ENCODE measurements around the gene SOHLH1.

The SOHLH1 gene

DNA sequence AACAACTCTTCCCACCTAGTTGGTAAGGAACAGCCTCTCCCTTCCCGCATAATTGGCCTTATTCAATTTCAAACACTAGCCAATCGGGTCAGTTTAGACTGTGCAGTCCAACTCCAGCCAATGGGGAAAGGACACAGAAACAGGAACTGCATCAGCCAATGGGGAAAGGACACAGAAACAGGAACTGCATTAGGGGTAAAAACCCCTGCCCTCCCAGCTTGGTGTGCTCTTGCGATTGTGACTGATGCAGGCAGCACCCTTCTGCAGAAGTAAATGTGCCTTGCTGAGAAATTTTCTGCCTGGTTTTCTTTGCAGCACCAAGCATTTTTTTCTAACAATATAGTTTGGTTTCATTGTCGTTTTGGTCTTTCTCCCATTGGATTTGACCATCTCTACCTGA, 51.4 kb downstream of the SOHLH1 start:
- no peak for DNase-seq
- Histone ChIP-seq H3K9me3 (ENCODE audit: severe bottlenecking) (peaks cover 36% of the 10 kb centered on the region), H3K27me3 (ENCODE audit: insufficient read depth, low read depth, severe bottlenecking) (no peaks in the 10 kb centered on the region), H3K4me3 (ENCODE audit: low read depth, low read length) (no peak overlapping the region), H3K27ac (no peak overlapping the region), H3K36me3 (no peaks in the 10 kb centered on the region)
- TF ChIP-seq, protein P1, sequence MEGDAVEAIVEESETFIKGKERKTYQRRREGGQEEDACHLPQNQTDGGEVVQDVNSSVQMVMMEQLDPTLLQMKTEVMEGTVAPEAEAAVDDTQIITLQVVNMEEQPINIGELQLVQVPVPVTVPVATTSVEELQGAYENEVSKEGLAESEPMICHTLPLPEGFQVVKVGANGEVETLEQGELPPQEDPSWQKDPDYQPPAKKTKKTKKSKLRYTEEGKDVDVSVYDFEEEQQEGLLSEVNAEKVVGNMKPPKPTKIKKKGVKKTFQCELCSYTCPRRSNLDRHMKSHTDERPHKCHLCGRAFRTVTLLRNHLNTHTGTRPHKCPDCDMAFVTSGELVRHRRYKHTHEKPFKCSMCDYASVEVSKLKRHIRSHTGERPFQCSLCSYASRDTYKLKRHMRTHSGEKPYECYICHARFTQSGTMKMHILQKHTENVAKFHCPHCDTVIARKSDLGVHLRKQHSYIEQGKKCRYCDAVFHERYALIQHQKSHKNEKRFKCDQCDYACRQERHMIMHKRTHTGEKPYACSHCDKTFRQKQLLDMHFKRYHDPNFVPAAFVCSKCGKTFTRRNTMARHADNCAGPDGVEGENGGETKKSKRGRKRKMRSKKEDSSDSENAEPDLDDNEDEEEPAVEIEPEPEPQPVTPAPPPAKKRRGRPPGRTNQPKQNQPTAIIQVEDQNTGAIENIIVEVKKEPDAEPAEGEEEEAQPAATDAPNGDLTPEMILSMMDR (IDR thresholded peaks at IDR 0.05; ENCODE audit: low read depth, low read length) = no peak

DNA sequence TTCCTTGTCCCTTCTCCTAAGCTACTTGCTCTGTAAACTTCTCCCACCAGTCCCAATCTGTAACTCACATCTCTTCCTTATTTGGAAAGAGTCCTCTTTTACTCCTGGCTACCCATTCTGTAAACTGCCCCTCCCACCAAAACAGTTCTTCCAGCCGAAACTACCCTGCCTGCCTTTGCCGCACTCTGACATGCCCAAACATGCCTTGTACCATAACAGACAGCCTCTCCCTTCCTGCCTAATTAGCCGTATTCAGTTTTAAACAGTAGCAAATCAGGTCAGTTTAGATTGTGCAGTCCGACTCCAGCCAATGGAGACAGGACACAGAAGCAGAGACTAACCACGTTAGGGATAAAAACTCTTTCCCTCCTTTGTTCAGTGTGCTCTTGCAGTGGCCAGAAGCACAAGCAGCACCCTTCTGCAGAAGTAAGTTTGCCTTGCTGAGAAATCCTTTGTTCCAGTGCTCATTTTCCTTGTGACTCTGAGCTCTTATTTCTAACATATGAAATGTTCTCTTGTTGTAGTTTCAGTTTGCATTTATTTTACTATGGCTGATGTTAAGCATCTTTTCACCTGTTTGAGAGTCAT, 54.6 kb downstream of the SOHLH1 start:
- peaks cover 36% of the 10 kb centered on the region for H3K9me3 ChIP-seq (ENCODE audit: severe bottlenecking)
- TF ChIP-seq, protein P1 (IDR thresholded peaks at IDR 0.05; ENCODE audit: low read depth, low read length) = no peak
- H3K36me3 ChIP-seq = no peaks in the 10 kb centered on the region
- H3K27ac ChIP-seq = no peak overlapping the region
- no peaks in the 10 kb centered on the region for H3K27me3 ChIP-seq (ENCODE audit: insufficient read depth, low read depth, severe bottlenecking)
- H3K4me3 ChIP-seq (ENCODE audit: low read depth, low read length) = no peak overlapping the region
- no peak for DNase-seq
